DND-41 (cell line): ENCODE results near the gene RACGAP1.

Experiments used
- ATAC-seq: fragments of 200-7000 bp; cut with Tn5 transposase; 3 replicates; pipeline ENCODE4 v1.9.1; 2021; ENCODE audit warnings: low read depth; ENCODE audit not compliant: insufficient read depth
- DNase-seq: peaks from one replicate; pipeline ENCODE4 v3.0.0-alpha.2; 2020
- H2AFZ ChIP-seq: 2 replicates; pipeline ENCODE4 v1.6.0; 2012; ENCODE audit warnings: low read depth, low read length
- H3K27ac ChIP-seq: 2 replicates; pipeline ENCODE4 v1.5.1; 2012; ENCODE audit warnings: low read length, inconsistent platforms
- H3K27me3 ChIP-seq: fragments of 200-600 bp; sonication (generic); 2 replicates; pipeline ENCODE4 v1.6.0; 2012; ENCODE audit warnings: low read length, mild to moderate bottlenecking, inconsistent platforms; ENCODE audit not compliant: insufficient read depth, poor library complexity
- H3K36me3 ChIP-seq: 2 replicates; pipeline ENCODE4 v1.5.1; 2012; ENCODE audit warnings: low read length, inconsistent platforms; ENCODE audit not compliant: insufficient read depth
- H3K4me1 ChIP-seq: 2 replicates; pipeline ENCODE4 v1.5.1; 2012; ENCODE audit warnings: mild to moderate bottlenecking, low read length; ENCODE audit not compliant: insufficient read depth
- H3K4me2 ChIP-seq: 2 replicates; pipeline ENCODE4 v1.6.0; 2012; ENCODE audit warnings: mild to moderate bottlenecking, moderate library complexity, low read length, inconsistent platforms; ENCODE audit not compliant: insufficient read depth
- H3K4me3 ChIP-seq, 2 experiments: fragments of 200-600 bp in 1 of 2; shearing (Covaris generic) in 1 of 2; 2 replicates each; pipeline ENCODE4 v1.5.1; 2012 to 2016; ENCODE audit warnings: inconsistent platforms in 2 of 2, low read length in 2 of 2, mild to moderate bottlenecking in 2 of 2, low read depth in 1 of 2, moderate library complexity in 1 of 2
- H3K79me2 ChIP-seq: 2 replicates; pipeline ENCODE4 v1.6.0; 2012; ENCODE audit warnings: low read length, inconsistent platforms; ENCODE audit not compliant: insufficient read depth
- H3K9ac ChIP-seq: 2 replicates; pipeline ENCODE4 v1.6.0; 2012; ENCODE audit warnings: low read depth, mild to moderate bottlenecking, inconsistent platforms, low read length, moderate library complexity
- H3K9me3 ChIP-seq: 2 replicates; pipeline ENCODE4 v1.5.1; 2012; ENCODE audit warnings: low read length, moderate library complexity, mild to moderate bottlenecking, inconsistent platforms; ENCODE audit not compliant: insufficient read depth, severe bottlenecking
- H4K20me1 ChIP-seq: 2 replicates; pipeline ENCODE4 v1.6.0; 2012; ENCODE audit warnings: low read length; ENCODE audit not compliant: insufficient read depth
- EZH2 ChIP-seq: IDR thresholded peaks from 3 replicates; pipeline ENCODE4 v1.6.1; 2012; ENCODE audit warnings: borderline replicate concordance, low read depth, mild to moderate bottlenecking, moderate library complexity, low read length, inconsistent platforms; ENCODE audit not compliant: severe bottlenecking
- TF ChIP-seq, protein P1 (sequence below): IDR thresholded peaks from 2 replicates; pipeline ENCODE4 v1.5.1; 2012; ENCODE audit warnings: borderline replicate concordance, low read length, moderate library complexity, mild to moderate bottlenecking; ENCODE audit not compliant: poor library complexity, severe bottlenecking; ENCODE audit errors: extremely low read depth

Gene RACGAP1

GRCh38 chr12:49950273-49951251 is 74.7 kb downstream of the RACGAP1 start, which contains the start of gene AQP2:
Gene AQP2, plus strand, starts transcription at chr12:49950737. Its CDS starts 94 bp downstream, at chr12:49950831.
- Histone ChIP-seq H4K20me1 (no peaks in the 10 kb centered on the region), H3K27ac (no peak within 1 kb of the TSS), H3K79me2 (no peaks in the 10 kb centered on the region), H3K4me1 (peaks cover 4% of the 10 kb centered on the region), H2AFZ (no peak within 1 kb of the TSS), H3K36me3 (no peaks in the 10 kb centered on the region), H3K4me3 (no peak within 1 kb of the TSS), H3K27me3 (no peaks in the 10 kb centered on the region), H3K4me2 (no peak within 1 kb of the TSS), H3K9me3 (no peaks in the 10 kb centered on the region), H3K9ac (no peak within 1 kb of the TSS)
- DNase-seq (no peak), ATAC-seq (no peak)
- no peak for TF ChIP-seq EZH2
- TF ChIP-seq, protein P1, sequence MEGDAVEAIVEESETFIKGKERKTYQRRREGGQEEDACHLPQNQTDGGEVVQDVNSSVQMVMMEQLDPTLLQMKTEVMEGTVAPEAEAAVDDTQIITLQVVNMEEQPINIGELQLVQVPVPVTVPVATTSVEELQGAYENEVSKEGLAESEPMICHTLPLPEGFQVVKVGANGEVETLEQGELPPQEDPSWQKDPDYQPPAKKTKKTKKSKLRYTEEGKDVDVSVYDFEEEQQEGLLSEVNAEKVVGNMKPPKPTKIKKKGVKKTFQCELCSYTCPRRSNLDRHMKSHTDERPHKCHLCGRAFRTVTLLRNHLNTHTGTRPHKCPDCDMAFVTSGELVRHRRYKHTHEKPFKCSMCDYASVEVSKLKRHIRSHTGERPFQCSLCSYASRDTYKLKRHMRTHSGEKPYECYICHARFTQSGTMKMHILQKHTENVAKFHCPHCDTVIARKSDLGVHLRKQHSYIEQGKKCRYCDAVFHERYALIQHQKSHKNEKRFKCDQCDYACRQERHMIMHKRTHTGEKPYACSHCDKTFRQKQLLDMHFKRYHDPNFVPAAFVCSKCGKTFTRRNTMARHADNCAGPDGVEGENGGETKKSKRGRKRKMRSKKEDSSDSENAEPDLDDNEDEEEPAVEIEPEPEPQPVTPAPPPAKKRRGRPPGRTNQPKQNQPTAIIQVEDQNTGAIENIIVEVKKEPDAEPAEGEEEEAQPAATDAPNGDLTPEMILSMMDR, result no peak

DNA sequence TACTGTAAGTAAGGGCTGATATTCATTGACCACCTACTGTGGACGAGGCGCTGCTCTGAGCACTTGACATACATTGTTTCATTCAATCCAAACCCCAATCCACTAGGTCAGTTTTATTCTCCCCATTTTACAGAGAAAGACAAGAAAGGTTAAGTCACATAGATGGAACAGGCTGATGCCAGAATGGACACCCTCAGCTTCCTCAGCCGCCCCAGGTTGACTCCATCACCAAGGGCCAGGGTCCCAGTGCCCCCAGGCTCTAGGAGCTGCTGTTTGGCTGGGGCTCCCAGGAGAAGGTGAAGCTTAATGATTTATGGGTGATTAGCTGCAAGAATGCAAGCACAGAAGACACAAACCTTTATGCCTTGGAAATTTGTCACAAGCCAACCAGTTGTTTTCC is 75.4 kb downstream of the RACGAP1 start:
- Histone ChIP-seq H3K4me1 (peaks cover 9% of the 10 kb centered on the region), H3K27me3 (no peaks in the 10 kb centered on the region), H3K27ac (no peak overlapping the region)

GRCh38 chr12:49948866-49949845 is 76.1 kb downstream of the RACGAP1 start:
- ATAC-seq, result no peak
- Histone ChIP-seq H3K9me3 (no peaks in the 10 kb centered on the region), H4K20me1 (no peaks in the 10 kb centered on the region), H3K4me3 (no peak overlapping the region), H3K27me3 (no peaks in the 10 kb centered on the region), H3K4me1 (peaks cover 9% of the 10 kb centered on the region), H3K27ac (no peak overlapping the region), H2AFZ (no peak overlapping the region), H3K79me2 (no peaks in the 10 kb centered on the region), H3K4me2 (no peak overlapping the region), H3K9ac (no peak overlapping the region), H3K36me3 (no peaks in the 10 kb centered on the region)
- no peak for TF ChIP-seq EZH2
- TF ChIP-seq, protein P1, result no peak
- DNase-seq, result no peak

More for the DNA sequence above, 75.4 kb downstream of the RACGAP1 start:
- Histone ChIP-seq H3K9me3 (no peaks in the 10 kb centered on the region), H3K4me2 (no peak overlapping the region), H3K36me3 (no peaks in the 10 kb centered on the region), H4K20me1 (no peaks in the 10 kb centered on the region), H3K9ac (no peak overlapping the region), H3K79me2 (no peaks in the 10 kb centered on the region), H2AFZ (no peak overlapping the region), H3K4me3 (no peak overlapping the region)
- DNase-seq, result no peak
- TF ChIP-seq EZH2, result no peak
- TF ChIP-seq, protein P1, result no peak
- ATAC-seq, result no peak
